IMR-90 (cell line): Measurements from ENCODE around the gene GPAM. TPM values are rescaled to one million over a fixed set of nuclear protein-coding genes. Genes with fewer than 3 reads are reported as not detected.

Experiments
- ATAC-seq: fragments of 200-7000 bp; cut with Tn5 transposase; 2 replicates; pipeline ENCODE4 v1.9.1; 2020; ENCODE audit warnings: low read depth, mild to moderate bottlenecking, moderate library complexity
- BruUV-seq: library from RNA; stranded (reverse); fragments of 400-500 nt; replicated peaks from 2 replicates; lab custom pipeline; 2021; lab: Mats Ljungman, UMichigan
- CTCF ChIA-PET: fragments of 300-600 bp; formaldehyde crosslinking; extraction: SDS; loops from one replicate; lab custom pipeline; 2021; ENCODE audit warnings: antibody characterized with exemption; lab: Yijun Ruan, JAX
- POLR2A ChIA-PET: fragments of 300-600 bp; sonication (Branson Sonifier 250); formaldehyde crosslinking; loops from one replicate; lab custom pipeline; 2022; ENCODE audit warnings: antibody characterized with exemption; ENCODE audit not compliant: unreplicated experiment; lab: Charles Lee
- DNase-seq: peaks from one replicate; pipeline ENCODE4 v3.0.0; 2013
- H2AFZ ChIP-seq: replicated peaks from 2 replicates; pipeline ENCODE3; 2013; ENCODE audit warnings: low read length, mild to moderate bottlenecking; ENCODE audit not compliant: poor library complexity
- H2AK5ac ChIP-seq: 2 replicates; pipeline ENCODE4 v1.6.1; 2013; ENCODE audit warnings: low read depth, low read length, inconsistent platforms
- H2AK9ac ChIP-seq: replicated peaks from 2 replicates; pipeline ENCODE3; 2013; ENCODE audit warnings: mild to moderate bottlenecking, low read depth, low read length, moderate library complexity; ENCODE audit not compliant: poor library complexity
- H2BK120ac ChIP-seq: 2 replicates; pipeline ENCODE4 v1.6.1; 2013; ENCODE audit warnings: low read depth, low read length, inconsistent platforms
- H2BK15ac ChIP-seq: 3 replicates; pipeline ENCODE4 v1.6.1; 2013; ENCODE audit warnings: low read depth, low read length, inconsistent platforms
- H2BK20ac ChIP-seq: 2 replicates; pipeline ENCODE4 v1.6.1; 2013; ENCODE audit warnings: low read depth, mild to moderate bottlenecking, inconsistent platforms, low read length, moderate library complexity
- H2BK5ac ChIP-seq: 2 replicates; pipeline ENCODE4 v1.6.1; 2013; ENCODE audit warnings: mild to moderate bottlenecking, low read depth, low read length, inconsistent platforms; ENCODE audit not compliant: poor library complexity, severe bottlenecking
- H3K14ac ChIP-seq: replicated peaks from 2 replicates; pipeline ENCODE4 v1.6.1; 2013; ENCODE audit warnings: low read depth, low read length, inconsistent platforms
- H3K18ac ChIP-seq: 2 replicates; pipeline ENCODE4 v1.6.1; 2013; ENCODE audit warnings: low read depth, low read length, control low read depth
- H3K23ac ChIP-seq: 2 replicates; pipeline ENCODE4 v1.6.1; 2013; ENCODE audit warnings: low read depth, low read length, inconsistent platforms
- H3K27ac ChIP-seq: 2 replicates; pipeline ENCODE4 v1.5.1; 2013; ENCODE audit warnings: mild to moderate bottlenecking, control low read depth, low read length; ENCODE audit not compliant: insufficient read depth
- H3K27me3 ChIP-seq: 2 replicates; pipeline ENCODE4 v1.6.1; 2013; ENCODE audit warnings: low read length; ENCODE audit not compliant: control insufficient read depth, insufficient read depth
- H3K36me3 ChIP-seq: 2 replicates; pipeline ENCODE4 v1.6.1; 2013; ENCODE audit warnings: low read length, mixed read lengths; ENCODE audit not compliant: control insufficient read depth, insufficient read depth
- H3K4ac ChIP-seq: 2 replicates; pipeline ENCODE4 v1.6.1; 2013; ENCODE audit warnings: low read depth, low read length, inconsistent platforms
- H3K4me1 ChIP-seq: 2 replicates; pipeline ENCODE4 v1.6.1; 2013; ENCODE audit warnings: low read length, mixed read lengths; ENCODE audit not compliant: control insufficient read depth, insufficient read depth
- H3K4me2 ChIP-seq: 2 replicates; pipeline ENCODE4 v1.6.1; 2013; ENCODE audit warnings: low read depth, mild to moderate bottlenecking, control low read depth, low read length, moderate library complexity
- H3K4me3 ChIP-seq: 2 replicates; pipeline ENCODE4 v1.5.1; 2013; ENCODE audit warnings: low read depth, mild to moderate bottlenecking, control low read depth, low read length, moderate library complexity; ENCODE audit not compliant: insufficient read depth
- H3K56ac ChIP-seq: 2 replicates; pipeline ENCODE4 v1.6.1; 2013; ENCODE audit warnings: low read length, inconsistent platforms; ENCODE audit not compliant: insufficient read depth; ENCODE audit errors: extremely low read depth
- H3K79me1 ChIP-seq, 2 experiments: 2 replicates each; pipeline ENCODE4 v1.6.1; 2013; ENCODE audit warnings: low read length in 2 of 2, inconsistent platforms in 1 of 2, low read depth in 1 of 2
- H3K9ac ChIP-seq: 2 replicates; pipeline ENCODE4 v1.6.1; 2013; ENCODE audit warnings: low read depth, low read length, control low read depth
- H3K9me1 ChIP-seq: 2 replicates; pipeline ENCODE4 v1.6.1; 2013; ENCODE audit warnings: low read length, inconsistent platforms; ENCODE audit not compliant: insufficient read depth
- H3K9me3 ChIP-seq: 2 replicates; pipeline ENCODE4 v1.6.1; 2013; ENCODE audit warnings: low read length; ENCODE audit not compliant: control insufficient read depth, insufficient read depth
- H4K20me1 ChIP-seq: 2 replicates; pipeline ENCODE4 v1.6.1; 2013; ENCODE audit warnings: low read length, inconsistent platforms; ENCODE audit not compliant: insufficient read depth
- H4K5ac ChIP-seq: 2 replicates; pipeline ENCODE4 v1.6.1; 2013; ENCODE audit warnings: mild to moderate bottlenecking, low read depth, low read length, control low read depth
- H4K8ac ChIP-seq, 2 experiments: 2 replicates each; pipeline ENCODE4 v1.6.1; 2013; ENCODE audit warnings: low read depth in 2 of 2, low read length in 2 of 2, control low read depth in 1 of 2, inconsistent platforms in 1 of 2
- H4K91ac ChIP-seq: 2 replicates; pipeline ENCODE4 v1.6.1; 2013; ENCODE audit warnings: low read depth, low read length, inconsistent platforms; ENCODE audit not compliant: insufficient read depth
- MXI1 ChIP-seq: IDR thresholded peaks from 2 replicates; pipeline ENCODE4 v1.6.1; 2012; ENCODE audit warnings: low read depth, mild to moderate bottlenecking, low read length, moderate library complexity, borderline replicate concordance
- NFE2L2 ChIP-seq: fragments of 150-350 bp; IDR thresholded peaks from 2 replicates; pipeline ENCODE4 v1.6.1; 2016; ENCODE audit warnings: low read depth, mild to moderate bottlenecking, low read length
- USF2 ChIP-seq: fragments of 150-350 bp; IDR thresholded peaks from 2 replicates; pipeline ENCODE4 v1.6.1; 2017; ENCODE audit warnings: mild to moderate bottlenecking, antibody characterized with exemption, low read length, low read depth
- WGBS, 2 experiments: methylation state at CpG; one replicate each; pipeline versions ENCODE4 v1.1.5 to v1.1.7; 2013; ENCODE audit warnings: missing lambda C conversion rate in 2 of 2; ENCODE audit not compliant: insufficient read length in 1 of 2; ENCODE audit errors: extremely low coverage in 2 of 2; 5-methylcytosine and 5-hydroxymethylcytosine counted together
- dilution Hi-C: fragments of 300-500 bp; cut with HindIII; formaldehyde crosslinking; loops from one replicate; pipeline ENCODE4 v1.14.3; 2018; ENCODE audit warnings: low sequenced_read_pairs; ENCODE audit not compliant: unreplicated experiment
- in situ Hi-C: fragments of 300-500 bp; cut with MboI; formaldehyde crosslinking; loops from 3 replicates; pipeline ENCODE4 v1.14.3; 2019; ENCODE audit warnings: low sequenced_read_pairs, inconsistent platforms, mixed read lengths
- intact Hi-C: fragments of 100-400 bp; cut with micrococcal nuclease; formaldehyde crosslinking; loops from 2 replicates; pipeline ENCODE4 v1.10.0; 2022
- polyA plus RNA-seq, 3 experiments: library from polyadenylated mRNA; depleted of rRNA; stranded (reverse); fragments of >200 nt; gene quantifications; 2 replicates each; pipeline ENCODE4 v1.2.3, GENCODE V29; 2012; ENCODE audit warnings: low replicate concordance in 1 of 3
- total RNA-seq: library from RNA; depleted of rRNA; stranded (reverse); fragments of >200 nt; gene quantifications from 2 replicates; pipeline ENCODE4 v1.2.3, GENCODE V29; 2012

The GPAM gene
- total and polyA plus RNA-seq, 2 of the 4 experiments (the other 2 are of a cell fraction), result 3.5 to 11.5 TPM

GRCh38 chr10:112202076-112202475, 18.5 kb upstream of the GPAM start:
- Histone ChIP-seq H3K4me1 (peaks cover 4% of the 10 kb centered on the region; the same call in 1 of the 2 replicates), H3K79me1 (no peaks in the 10 kb centered on the region), H2BK5ac (no peak overlapping the region), H2AK9ac (no peak overlapping the region), H3K14ac (no peak overlapping the region), H4K8ac (no peak overlapping the region), H3K18ac (no peak overlapping the region), H2BK20ac (no peak overlapping the region), H3K9ac (no peak overlapping the region), H4K5ac (no peak overlapping the region), H4K91ac (no peak overlapping the region), H3K27me3 (no peaks in the 10 kb centered on the region), H3K9me1 (0 out of 2 replicates have a peak, but pooled peaks cover 2% of the 10 kb centered on the region), H4K20me1 (no peaks in the 10 kb centered on the region), H3K9me3 (no peaks in the 10 kb centered on the region), H3K36me3 (no peaks in the 10 kb centered on the region), H2BK120ac (no peak overlapping the region), H3K4ac (no peak overlapping the region), H2AK5ac (no peak overlapping the region), H3K27ac (no peak overlapping the region), H3K23ac (no peak overlapping the region), H3K56ac (no peak overlapping the region), H2BK15ac (no peak overlapping the region), H2AFZ (no peak overlapping the region), H3K4me3 (no peak overlapping the region), H3K4me2 (no peak overlapping the region)
- no CpG with 5 or more reads among the region's 1 CpG for WGBS, 2 experiments
- no peak for ATAC-seq
- no peak for DNase-seq
- in situ Hi-C loops, result no loop called here
- CTCF ChIA-PET, result interaction anchor here (0.6 kb wide), 1 partner anchor 136 kb away, joined by 3 read pairs; no protein-coding TSS in a partner anchor
- dilution Hi-C loops, result no loop called here
- intact Hi-C loops, result no loop called here
- TF ChIP-seq NFE2L2 (no peak), USF2 (no peak), MXI1 (no peak)
- POLR2A ChIA-PET, result no interaction called here
- BruUV-seq, result no TSS peak
